IPS DF 4.7 (cell line): ENCODE results near the gene ANKRD24.
"Not testable (repeated sequence)": the region's sequence is repeated elsewhere in the genome, so short reads cannot be mapped to it uniquely, and the experiment has no call there.

Experiments used
- DNase-seq: peaks from one replicate; pipeline ENCODE4 v3.0.0-alpha.2; 2013; ENCODE audit warnings: low spot score; ENCODE audit errors: extremely low read depth

The ANKRD24 gene

DNA sequence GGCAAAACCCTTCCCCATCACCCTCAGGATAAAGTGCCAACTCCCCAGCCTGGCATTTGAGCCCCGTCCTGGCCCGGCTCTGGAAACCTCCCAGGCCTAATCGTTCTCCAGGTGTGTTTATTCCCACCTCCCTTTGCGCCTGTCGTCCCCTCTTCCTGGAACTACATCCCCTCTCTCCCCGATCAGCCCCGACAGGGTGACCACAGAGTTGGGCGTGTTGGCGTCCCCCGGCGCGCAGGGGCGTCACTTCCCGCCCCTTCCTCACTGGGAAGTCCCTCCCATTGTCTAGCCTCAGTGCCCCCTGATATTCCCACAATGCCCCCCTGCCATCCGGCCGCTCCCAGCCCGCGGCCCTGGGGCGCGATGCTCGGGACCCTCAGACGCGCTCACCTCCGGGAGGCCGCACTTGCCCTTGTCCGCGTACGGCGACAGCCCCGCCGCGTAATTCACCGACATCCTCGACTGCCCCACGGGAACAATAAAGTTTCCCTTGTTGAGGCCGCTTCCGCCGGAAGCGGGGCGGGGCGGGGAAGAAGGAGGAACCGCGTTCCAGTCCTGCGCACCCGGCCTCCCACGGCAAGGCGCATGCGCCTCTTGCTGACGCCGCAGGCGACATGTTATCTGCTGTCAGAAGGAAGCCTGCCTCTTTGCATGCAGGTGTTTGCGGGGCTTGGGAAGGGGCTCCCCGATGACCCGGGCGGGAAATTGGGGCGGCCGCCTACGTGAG is at the start of gene ANKRD24, which contains the start of gene SIRT6:
TSS of gene ANKRD24 (plus strand) at position 606 of the 727 bp plus-strand sequence. CDS start 3,737 bp downstream, outside the sequence.
TSS of gene SIRT6 (minus strand) at position 480 of the 727 bp plus-strand sequence. CDS start at position 456, 24 bp downstream.
- DNase-seq, result no peak

DNA sequence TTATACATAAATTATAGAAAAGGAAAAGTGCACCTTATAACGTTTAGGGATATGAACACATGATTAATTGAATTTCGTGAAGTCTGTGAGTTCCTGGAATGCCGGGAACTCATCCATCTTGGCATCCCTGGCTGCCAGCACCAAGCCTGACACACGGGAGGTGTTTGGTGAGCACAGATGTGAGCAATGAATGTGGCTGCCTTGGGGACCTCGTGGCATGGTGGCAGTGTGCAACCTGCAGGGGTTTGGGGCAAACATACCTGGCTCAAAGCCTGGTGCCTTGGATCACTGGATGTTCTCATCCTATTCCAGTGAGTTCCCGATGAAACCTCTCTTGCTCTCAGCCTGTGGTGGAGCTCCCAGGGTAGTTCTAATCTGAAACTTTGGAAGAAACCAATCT is 48.1 kb upstream of the ANKRD24 start:
- DNase-seq, result no peak

DNA sequence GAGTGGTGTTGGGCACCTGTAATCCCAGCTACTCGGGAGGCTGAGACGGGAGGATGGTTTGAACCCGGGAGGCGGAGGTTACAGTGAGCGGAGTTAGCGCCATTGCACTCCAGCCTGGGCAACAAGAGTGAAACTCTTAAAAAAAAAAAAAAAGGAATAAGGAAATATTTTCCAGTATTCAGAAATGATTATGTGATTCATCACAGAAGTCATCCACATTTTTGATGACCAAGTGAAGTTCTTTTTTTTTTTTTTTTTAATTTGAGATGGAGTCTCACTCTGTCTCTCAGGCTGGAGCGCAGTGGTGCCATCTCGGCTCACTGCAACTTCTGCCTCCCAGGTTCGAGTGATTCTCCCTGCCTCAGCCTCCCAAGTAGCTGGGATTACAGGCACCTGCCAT is 47.1 kb upstream of the ANKRD24 start:
- not testable (repeated sequence) for DNase-seq

DNA sequence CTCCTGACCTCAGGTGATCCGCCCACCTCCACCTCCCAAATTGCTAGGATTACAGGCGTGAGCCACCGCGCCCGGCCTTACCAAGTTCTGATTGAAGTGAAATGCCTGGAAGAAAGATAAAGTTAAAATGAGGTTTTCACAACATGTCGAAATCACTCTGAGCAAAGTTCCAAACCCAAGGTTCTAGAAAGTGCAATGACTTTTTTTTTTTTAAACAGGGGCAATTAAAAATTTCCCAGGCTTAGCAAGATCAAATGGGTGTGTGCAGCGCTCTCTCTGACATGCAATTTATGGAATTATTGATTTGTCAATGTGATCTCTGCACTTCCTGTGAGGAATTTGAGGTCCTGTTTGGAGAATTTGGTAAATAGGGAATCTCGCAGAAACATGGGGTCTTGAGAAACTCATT is 45.8 kb upstream of the ANKRD24 start:
- DNase-seq, result no peak

DNA sequence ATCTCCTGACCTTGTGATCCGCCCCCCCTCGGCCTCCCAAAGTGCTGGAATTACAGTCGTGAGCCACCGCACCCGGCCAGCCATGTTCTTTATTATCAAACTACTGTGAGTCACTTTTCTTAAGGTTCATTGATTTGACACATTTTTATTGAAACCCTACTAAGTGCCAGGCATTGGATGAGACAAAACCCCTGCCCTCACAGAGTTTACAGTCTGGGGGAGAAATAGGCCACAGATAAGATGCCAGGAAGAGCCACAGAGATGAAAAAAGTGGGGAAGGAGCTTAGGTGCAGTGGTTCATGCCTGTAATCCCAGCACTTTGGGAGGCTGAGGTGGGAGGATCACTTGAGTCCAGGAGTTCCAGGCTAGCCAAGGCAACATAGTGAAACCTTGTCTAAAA is 44.0 kb upstream of the ANKRD24 start:
- DNase-seq, result no peak

DNA sequence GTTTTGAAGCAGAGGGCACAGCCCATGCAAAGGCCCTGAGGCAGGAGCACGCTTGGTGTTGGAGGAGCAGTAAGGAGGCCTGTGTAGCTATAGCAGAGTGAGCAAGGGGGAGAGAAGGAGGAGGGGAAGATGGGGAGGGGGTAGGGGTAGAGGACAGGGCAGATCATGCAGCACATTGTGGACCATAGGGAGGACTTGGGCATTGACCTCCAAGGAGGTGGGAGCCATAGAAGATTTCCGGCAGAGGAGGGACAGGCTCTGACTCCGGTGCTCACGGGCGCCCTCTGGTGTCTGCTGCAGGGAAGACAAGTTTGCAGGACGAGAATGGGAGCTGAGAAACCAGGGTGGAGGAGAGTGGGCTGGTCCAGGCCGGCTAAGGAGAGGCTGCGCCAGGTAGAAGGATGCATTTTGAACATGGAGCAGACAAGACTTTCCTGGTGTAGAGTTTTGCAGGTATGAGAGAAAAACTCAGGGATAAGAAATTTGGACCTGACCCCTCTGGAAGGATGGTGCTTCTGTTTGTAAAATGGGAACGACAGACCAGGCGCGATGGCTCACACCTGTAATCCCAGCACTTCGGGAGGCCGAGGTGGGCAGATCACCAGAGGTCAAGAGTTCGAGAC is 42.8 kb upstream of the ANKRD24 start:
- DNase-seq, result no peak

DNA sequence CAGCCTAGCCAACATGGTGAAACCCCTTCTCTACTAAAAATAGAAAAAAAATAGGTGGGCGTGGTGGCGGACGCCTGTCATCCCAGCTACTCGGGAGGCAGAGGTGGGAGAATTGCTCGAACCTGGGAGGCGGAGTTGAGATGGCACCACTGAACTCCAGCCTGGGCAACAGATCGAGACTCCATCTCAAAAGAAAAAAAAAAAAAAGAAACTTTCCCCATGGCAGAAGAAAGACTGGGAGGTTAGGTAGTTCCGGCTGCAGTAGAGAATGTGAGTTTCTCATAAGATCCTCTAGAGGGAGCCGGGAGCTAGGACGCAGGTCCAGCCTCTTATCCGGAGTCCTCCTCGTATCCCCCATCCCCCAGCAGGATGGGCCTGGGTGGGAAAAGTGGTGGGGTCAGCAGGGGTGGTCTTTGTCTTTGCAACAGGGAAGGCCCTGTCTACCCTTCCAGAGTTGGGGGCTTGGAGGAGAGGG is 42.2 kb upstream of the ANKRD24 start:
- no peak for DNase-seq

DNA sequence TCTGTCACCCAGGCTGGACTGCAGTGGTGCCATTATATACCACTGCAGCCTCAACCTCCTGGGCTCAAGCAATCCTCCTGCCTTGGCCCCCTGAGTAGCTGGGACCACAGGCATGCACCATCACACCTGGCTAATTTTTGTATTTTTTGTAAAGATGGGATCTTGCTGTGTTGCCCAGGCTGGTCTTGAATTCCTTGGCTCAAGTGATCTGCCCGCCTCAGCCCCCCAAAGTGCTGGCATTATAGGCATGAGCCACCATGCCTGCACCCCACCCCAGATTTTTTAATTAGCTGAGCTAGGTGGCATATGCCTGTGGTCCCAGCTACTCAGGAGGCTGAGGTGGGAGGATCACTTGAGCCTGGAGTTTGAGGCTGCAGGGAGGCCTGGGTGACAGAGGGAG is 39.6 kb upstream of the ANKRD24 start:
- not testable (repeated sequence) for DNase-seq

DNA sequence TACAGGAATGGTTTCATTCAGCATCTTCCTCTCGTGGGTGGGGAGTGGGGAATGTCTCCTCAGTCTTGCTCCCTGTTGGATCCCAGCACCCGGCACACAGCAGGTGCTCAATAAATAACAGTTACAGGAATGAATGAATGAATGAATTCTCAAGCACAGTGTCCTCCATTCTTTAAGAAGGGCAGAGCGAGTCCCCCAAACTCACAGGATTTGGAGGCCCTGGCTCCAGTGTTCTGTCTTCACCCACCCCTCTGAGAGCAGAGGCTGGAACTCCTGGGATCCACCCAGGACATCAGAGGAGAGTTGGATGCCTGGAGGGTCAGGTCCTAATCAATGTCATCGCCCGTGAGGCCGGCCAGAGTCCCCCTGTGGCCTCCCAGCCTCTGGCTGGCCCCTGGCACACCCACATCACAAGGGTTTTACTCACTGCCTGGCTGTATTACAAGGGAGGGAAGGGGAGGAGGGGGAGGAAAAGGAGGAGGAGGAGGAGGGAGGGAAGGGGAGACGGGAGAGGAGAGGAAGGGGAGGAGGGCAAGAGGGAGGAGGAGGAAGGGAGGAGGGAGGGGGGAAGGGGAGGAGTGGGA is 37.7 kb upstream of the ANKRD24 start:
- DNase-seq, result no peak

DNA sequence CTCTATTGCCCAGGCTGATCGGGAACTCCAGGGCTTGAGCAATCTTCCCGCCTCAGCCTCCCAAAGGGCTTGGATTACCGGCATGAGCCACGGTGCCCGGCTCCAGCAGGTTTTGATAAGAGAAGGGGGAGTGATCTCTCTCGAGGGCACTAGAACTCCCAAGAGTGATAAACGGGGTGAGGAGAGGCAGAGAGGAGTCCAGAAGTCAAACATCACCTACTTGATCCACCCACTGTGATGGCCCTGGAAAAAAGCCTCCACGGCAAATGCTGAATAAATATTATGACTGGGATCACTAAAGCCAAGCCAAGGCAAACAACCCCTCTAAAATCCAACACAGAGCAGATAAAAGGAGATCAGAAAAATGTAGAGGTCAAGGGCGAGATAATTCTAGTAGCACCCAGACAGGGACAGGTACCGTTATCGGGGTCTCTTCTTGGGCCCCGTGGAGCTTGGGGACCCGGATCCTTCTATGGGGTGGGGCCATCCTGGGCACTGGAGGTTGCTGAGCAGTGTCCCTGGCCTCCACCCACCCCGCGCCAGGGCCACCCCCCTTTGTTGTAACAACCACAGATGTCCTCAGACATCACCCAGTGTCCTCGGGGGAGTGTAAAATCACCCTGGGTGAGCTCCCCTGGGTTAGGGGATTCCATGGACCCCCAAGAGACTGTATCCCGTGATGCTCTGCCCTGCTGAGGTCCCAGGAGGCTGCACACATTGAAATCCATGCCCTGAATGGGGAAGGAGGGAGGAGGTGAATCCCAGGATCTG is 32.8 kb upstream of the ANKRD24 start:
- DNase-seq, result no peak

DNA sequence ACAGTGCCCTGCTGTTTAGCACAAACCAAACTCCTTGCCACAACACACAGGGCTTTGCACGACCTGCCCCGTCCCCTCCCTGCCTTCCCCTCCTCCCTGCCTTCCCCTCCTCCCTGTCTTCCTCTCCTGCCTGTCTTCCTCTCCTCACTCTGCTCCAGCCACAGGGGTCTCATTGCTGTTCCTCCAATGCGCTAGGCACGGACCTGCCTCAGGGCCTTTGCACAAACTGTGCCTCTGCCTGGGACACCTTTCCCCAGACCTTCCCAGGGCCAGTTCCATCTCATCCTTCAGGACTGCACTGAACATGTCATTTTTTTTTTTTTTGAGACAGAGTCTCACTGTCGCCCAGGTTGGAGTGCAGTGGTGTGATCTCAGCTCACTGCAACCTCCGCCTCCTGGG is 30.9 kb upstream of the ANKRD24 start:
- DNase-seq, result no peak

DNA sequence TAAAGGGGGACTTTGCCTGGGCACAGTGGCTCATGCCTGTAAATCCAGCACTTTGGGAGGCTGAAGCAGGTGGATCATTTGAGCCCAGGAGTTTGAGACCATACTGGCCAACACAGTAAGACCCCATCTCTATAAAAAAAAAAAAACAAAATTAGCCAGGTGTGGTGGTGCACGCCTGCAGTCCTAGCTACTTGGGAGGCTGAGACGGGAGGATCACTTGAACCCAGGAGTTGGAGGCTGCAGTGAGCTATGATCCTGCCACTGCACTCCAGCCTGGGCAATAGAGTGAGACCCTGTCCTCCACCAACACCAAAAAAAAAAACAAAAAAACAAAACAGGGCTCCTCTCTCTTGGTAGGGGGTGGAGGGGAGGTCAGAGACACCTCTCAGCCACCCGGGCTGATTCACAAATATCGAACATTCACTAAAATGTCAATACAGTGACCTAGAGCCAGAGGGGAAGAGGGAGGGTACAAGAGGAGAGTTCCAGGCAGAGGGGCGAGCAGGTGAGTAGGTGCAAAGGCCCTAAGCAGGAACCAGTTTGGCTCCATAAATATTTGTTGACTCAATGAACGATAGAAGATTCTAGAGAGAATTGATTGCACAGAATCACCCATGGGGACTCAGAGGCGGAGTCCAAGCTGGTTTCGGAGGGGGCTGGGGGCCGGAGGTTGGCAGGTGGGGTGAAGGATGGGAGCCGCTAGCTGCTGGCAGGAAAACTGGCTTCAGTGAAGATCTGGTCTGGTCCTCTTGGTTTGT is 30.1 kb upstream of the ANKRD24 start:
- DNase-seq, result no peak

DNA sequence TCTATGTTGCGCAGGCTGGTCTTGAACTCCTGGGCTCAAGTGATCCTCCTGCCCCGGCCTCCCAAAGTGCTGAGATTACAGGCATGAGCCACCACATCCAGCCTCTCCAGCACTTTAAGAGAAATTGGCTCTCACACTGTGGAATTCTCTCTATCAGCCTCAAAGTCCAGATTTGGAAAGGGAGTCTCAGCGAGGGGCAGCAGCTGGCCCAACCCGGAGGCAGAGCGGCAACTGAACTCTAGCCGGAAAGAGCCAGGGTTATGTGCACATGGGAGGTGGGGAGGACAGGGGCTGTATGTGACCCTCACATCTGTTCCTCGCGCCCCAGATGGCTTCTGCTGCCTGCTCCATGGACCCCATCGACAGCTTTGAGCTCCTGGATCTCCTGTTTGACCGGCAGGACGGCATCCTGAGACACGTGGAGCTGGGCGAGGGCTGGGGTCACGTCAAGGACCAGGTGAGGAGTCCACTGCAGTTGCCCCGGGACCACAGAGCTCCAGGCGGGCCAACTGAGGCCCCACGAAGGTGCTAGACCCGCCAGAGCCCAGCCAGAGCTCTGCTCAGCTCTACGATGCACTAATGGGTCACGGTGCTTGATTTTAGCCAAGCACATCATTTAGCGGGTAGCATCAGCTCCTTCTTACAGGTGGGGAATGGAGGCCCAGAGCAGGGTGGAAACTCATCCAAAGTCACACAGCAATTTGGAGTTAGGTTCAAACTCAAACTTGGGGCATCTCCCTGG is 27.7 kb upstream of the ANKRD24 start:
- DNase-seq, result no peak

DNA sequence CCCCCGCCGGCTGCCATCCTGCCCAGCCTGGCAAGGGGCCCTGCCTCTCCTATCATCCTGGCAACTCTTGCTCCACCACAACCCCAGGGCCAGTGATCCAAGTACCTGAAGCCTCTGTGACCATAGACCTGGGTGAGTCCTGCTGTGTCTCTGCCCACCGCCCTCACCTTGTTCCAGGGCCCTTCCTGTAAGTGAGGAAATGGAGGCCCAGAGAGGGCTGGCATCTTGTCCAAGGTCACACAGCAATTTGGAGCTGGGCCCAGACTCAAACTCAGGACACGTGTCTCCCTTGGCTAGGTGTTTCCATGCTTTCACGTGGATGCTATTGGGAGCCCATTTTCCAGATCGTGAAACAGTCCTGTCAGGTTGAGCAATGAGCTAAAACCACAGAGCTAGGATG is 25.3 kb upstream of the ANKRD24 start:
- no peak for DNase-seq

DNA sequence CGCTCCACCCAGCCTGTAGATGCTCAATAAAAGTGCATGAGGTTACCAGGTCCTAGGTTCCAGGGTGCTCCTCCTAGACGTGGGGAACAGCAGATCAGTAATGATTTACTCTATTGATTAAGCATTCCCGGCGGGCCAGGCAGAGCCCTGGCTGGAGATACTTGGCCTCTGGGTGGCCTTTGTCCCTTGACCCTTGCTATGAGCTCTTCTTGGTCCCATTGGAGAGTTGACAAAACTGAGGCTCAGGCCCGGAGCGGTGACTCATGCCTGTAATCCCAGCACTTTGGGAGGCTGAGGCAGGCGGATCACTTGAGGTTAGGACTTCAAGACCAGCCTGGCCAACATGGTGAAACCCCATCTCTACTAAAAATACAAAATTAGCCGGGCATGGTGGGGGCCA is 24.5 kb upstream of the ANKRD24 start:
- DNase-seq, result not testable (repeated sequence)

DNA sequence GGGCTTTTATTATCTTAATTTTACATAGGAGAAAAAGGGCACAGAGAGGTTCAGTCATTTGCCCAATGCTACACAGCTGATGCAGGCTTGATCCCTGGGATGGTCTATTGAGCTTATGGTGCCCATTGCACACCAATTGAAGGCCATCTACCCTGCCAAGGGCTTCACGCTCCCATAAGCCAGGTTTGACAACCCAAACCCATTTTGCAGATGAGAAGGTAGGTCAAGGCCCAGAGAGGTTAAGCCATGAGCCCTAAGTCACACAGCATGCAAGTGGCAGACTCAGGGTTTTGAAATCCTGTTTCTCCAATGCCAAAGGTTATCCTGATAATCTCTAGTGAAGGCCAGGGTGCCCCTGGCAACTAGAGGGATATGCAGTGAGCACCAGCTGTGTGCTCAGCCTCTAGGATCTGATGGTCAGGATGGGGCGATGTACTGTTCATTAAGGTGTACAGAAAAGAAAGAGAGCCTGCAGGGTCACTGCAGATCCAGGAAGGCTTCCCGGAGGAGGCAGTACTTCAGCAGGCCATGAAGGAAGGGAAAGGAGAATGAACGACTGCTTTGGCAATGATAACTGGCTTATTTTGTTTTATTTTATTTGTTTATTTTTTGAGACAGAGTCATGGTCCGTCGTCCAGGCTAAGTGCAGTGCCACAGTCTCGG is 20.9 kb upstream of the ANKRD24 start:
- DNase-seq, result no peak

DNA sequence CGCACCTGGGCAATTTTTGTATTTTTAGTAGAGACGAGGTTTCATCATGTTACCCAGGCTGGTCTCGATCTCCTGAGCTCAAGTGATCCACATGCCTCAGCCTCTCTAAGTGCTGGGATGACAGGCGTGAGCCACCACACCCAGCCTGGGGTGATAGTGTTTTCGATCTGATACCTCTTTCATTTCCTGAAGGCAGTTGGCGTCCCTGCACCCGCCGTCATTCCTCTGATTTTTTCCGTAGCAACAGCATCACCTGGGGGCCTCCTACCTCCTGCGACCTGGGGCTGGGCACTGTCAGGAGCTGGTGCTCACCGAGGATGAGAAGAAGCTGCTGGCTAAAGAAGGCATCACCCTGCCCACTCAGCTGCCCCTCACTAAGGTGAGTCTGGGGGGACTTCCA is 18.2 kb upstream of the ANKRD24 start:
- DNase-seq, result no peak

DNA sequence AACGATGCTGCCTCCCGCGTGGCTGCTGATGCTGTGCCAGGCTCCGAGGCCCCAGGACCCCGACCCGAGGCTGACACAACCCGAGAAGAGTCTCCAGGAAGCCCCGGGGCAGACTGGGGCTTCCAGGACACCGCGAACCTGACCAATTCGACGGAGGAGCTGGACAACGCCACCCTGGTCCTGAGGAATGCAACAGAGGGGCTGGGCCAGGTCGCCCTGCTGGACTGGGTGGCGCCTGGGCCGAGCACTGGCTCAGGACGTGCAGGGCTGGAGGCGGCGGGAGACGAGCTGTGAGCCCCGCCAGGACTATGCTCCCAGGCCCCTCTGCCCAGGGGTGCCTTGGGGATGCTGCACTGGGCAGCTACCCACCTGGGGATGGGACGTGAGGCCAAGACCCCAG is 10.8 kb upstream of the ANKRD24 start:
- DNase-seq, result no peak

DNA sequence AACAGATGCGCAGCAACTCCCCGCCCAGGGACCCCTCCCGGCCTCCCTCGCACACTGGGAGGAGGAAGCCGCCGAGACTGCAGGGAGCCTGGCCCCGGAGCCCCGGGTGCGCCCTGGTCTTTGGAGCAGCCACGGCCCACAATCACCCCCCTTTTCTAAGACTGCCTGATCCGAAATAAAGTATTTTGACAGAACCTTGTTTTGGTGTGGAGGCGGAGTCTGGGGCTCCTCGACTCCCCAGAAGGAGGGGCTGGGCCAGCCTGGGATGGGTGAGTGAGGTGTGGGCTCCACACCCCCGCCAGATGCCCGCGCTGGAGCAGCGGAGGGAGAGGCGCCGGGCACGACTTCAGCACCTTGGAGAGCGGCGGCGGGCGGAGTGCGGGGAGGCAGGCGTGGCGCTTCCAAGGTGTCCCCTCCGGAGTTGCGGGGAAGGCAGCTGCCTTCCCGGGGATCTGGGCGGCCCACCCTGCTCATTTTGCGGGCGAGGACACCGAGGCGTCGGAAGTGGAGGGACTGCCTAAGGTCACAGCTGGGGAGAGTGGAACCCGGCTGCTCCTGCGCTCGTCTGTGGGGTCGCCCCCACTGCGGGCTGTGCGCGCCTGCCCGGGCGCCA is 9.5 kb upstream of the ANKRD24 start:
- no peak for DNase-seq
